OCI-LY7 (cell line): ENCODE data around the gene C10orf90. TPM values are rescaled to one million over a fixed set of nuclear protein-coding genes. Genes with fewer than 3 reads are reported as not detected.

ENCODE experiments used
- BruUV-seq: library from RNA; stranded (reverse); fragments of 400-500 nt; replicated peaks from 2 replicates; lab custom pipeline; 2021; lab: Mats Ljungman, UMichigan
- CTCF ChIA-PET: fragments of 300-600 bp; sonication (Branson Sonifier 250); formaldehyde crosslinking; loops from one replicate; lab custom pipeline; 2022; ENCODE audit warnings: antibody characterized with exemption; ENCODE audit not compliant: unreplicated experiment; lab: Charles Lee
- POLR2A ChIA-PET: fragments of 300-600 bp; sonication (Branson Sonifier 250); formaldehyde crosslinking; loops from one replicate; lab custom pipeline; 2022; ENCODE audit warnings: antibody characterized with exemption; lab: Charles Lee
- DNase-seq: peaks from one replicate; pipeline ENCODE4 v3.0.0-alpha.2; 2015; ENCODE audit warnings: low spot score
- H2AFZ ChIP-seq: fragments of 200-600 bp; sonication (generic), shearing (Covaris generic); 2 replicates; pipeline ENCODE4 v1.6.1; 2014; ENCODE audit warnings: mild to moderate bottlenecking, antibody characterized with exemption, low read length, moderate library complexity
- H3K27ac ChIP-seq: fragments of 200-600 bp; sonication (generic); 2 replicates; pipeline ENCODE4 v1.5.1; 2014; ENCODE audit warnings: mixed run types, low read depth, mild to moderate bottlenecking, moderate library complexity, low read length, inconsistent platforms; ENCODE audit not compliant: poor library complexity, severe bottlenecking
- H3K36me3 ChIP-seq: fragments of 200-600 bp; sonication (generic); 2 replicates; pipeline ENCODE4 v1.6.1; 2014; ENCODE audit warnings: mild to moderate bottlenecking, antibody characterized with exemption, low read length, moderate library complexity, mixed read lengths; ENCODE audit not compliant: insufficient read depth
- H3K4me1 ChIP-seq: fragments of 200-600 bp; sonication (generic); 2 replicates; pipeline ENCODE4 v1.5.1; 2014; ENCODE audit warnings: mild to moderate bottlenecking, low read length; ENCODE audit not compliant: insufficient read depth, poor library complexity, severe bottlenecking
- H3K4me2 ChIP-seq: fragments of 200-600 bp; sonication (generic); 2 replicates; pipeline ENCODE4 v1.6.1; 2014; ENCODE audit warnings: mild to moderate bottlenecking, low read length
- H3K4me3 ChIP-seq: fragments of 200-600 bp; sonication (generic); 2 replicates; pipeline ENCODE4 v1.5.1; 2014; ENCODE audit warnings: mild to moderate bottlenecking, low read depth, low read length; ENCODE audit not compliant: poor library complexity, severe bottlenecking
- H3K79me2 ChIP-seq: fragments of 200-600 bp; sonication (generic); 2 replicates; pipeline ENCODE4 v1.6.1; 2016; ENCODE audit warnings: low read depth, mild to moderate bottlenecking, low read length, moderate library complexity, mixed read lengths; ENCODE audit not compliant: insufficient read depth
- H3K9me2 ChIP-seq: fragments of 200-600 bp; sonication (generic); 2 replicates; pipeline ENCODE4 v1.6.1; 2016; ENCODE audit warnings: mild to moderate bottlenecking, low read length, mixed read lengths; ENCODE audit not compliant: insufficient read depth
- H3K9me3 ChIP-seq: fragments of 200-600 bp; sonication (generic); 2 replicates; pipeline ENCODE4 v1.6.1; 2014; ENCODE audit warnings: mild to moderate bottlenecking, mixed run types, low read length, mixed read lengths
- H4K20me1 ChIP-seq: fragments of 200-600 bp; sonication (generic); 2 replicates; pipeline ENCODE4 v1.6.1; 2014; ENCODE audit warnings: mild to moderate bottlenecking, antibody characterized with exemption, low read length, moderate library complexity, mixed read lengths; ENCODE audit not compliant: insufficient read depth
- EZH2phosphoT487 ChIP-seq: fragments of 200-600 bp; sonication (generic); IDR thresholded peaks from 2 replicates; pipeline ENCODE4 v1.6.1; 2018; ENCODE audit warnings: low read depth, borderline replicate concordance, mild to moderate bottlenecking, mixed run types, antibody characterized with exemption, low read length, moderate library complexity, mixed read lengths
- intact Hi-C: fragments of 100-400 bp; cut with micrococcal nuclease; formaldehyde crosslinking; loops from one replicate; pipeline ENCODE4 v1.10.0; 2022; ENCODE audit not compliant: unreplicated experiment
- total RNA-seq, 2 experiments: library from RNA; depleted of rRNA in 1 of 2; stranded (reverse); fragments of >200 nt in 1 of 2; shearing (Covaris generic) in 1 of 2; gene quantifications; 2 replicates each; pipeline ENCODE4 v1.2.3, GENCODE V29; 2014 to 2022
- TF ChIP-seq, protein P1 (sequence below): fragments of 200-600 bp; sonication (generic); conservative IDR thresholded peaks from 2 replicates; pipeline ENCODE4 v1.5.1; 2014; ENCODE audit warnings: mild to moderate bottlenecking, antibody characterized with exemption, low read length, moderate library complexity, mixed read lengths

The C10orf90 gene
- total RNA-seq, 2 experiments from 2014 or later = not detected

DNA sequence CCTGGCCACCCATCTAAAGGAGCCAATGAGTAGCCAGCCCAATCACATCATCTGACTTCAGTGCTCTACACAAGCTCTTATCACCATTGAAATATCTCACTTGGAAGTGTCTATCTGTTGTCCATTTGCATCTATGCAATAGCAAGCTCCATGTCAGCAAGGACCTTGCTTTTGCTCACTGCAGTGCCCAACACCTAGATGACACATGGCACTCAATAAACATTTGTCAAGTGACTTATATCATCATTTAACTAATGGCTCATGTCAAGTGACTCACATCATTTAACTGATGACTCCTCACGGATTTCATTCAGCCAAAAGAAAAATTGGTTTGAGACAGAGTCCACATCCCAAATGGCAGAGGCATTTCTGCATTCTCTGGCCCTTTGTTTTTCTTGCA lies 189.3 kb downstream of the C10orf90 start:
- H3K79me2 ChIP-seq = no peaks in the 10 kb centered on the region
- ChIA-PET POLR2A (no interaction called here), CTCF (no interaction called here)
- H3K9me3 ChIP-seq = no peaks in the 10 kb centered on the region
- no peak overlapping the region for H3K4me3 ChIP-seq
- intact Hi-C loops = no loop called here
- no peaks in the 10 kb centered on the region for H3K4me1 ChIP-seq
- BruUV-seq = no TSS peak
- H3K9me2 ChIP-seq = no peaks in the 10 kb centered on the region
- no peak for TF ChIP-seq EZH2phosphoT487
- TF ChIP-seq, protein P1, sequence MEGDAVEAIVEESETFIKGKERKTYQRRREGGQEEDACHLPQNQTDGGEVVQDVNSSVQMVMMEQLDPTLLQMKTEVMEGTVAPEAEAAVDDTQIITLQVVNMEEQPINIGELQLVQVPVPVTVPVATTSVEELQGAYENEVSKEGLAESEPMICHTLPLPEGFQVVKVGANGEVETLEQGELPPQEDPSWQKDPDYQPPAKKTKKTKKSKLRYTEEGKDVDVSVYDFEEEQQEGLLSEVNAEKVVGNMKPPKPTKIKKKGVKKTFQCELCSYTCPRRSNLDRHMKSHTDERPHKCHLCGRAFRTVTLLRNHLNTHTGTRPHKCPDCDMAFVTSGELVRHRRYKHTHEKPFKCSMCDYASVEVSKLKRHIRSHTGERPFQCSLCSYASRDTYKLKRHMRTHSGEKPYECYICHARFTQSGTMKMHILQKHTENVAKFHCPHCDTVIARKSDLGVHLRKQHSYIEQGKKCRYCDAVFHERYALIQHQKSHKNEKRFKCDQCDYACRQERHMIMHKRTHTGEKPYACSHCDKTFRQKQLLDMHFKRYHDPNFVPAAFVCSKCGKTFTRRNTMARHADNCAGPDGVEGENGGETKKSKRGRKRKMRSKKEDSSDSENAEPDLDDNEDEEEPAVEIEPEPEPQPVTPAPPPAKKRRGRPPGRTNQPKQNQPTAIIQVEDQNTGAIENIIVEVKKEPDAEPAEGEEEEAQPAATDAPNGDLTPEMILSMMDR = no peak
- no peak overlapping the region for H2AFZ ChIP-seq
- H3K36me3 ChIP-seq = no peaks in the 10 kb centered on the region
- no peak overlapping the region for H3K27ac ChIP-seq
- no peak overlapping the region for H3K4me2 ChIP-seq
- H4K20me1 ChIP-seq = no peaks in the 10 kb centered on the region
- no peak for DNase-seq

DNA sequence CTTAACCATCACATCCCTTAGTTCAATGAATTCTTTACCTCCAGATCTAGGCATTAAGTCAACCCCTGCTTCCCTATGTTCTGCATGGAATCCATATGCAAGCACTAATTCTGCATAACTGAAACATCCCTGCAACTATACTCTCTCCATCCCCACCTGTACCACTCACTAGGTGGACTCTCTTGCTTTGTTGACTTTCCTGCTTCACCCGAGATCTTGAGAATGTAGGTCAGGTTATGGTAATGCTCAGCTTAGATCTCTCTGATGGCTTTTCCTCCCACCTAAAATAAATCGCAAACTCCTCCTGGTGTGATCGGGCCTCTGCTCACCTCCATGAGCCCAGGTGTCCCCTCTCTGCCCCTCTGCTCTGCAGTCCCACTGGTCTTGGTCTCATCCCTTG lies 189.8 kb downstream of the C10orf90 start:
- BruUV-seq = no TSS peak

GRCh38 chr10:126479280-126479895 lies 191.1 kb downstream of the C10orf90 start:
- H3K9me3 ChIP-seq = no peaks in the 10 kb centered on the region
- H3K4me2 ChIP-seq = no peak overlapping the region
- no peak overlapping the region for H3K27ac ChIP-seq
- no peaks in the 10 kb centered on the region for H3K4me1 ChIP-seq
- no peaks in the 10 kb centered on the region for H3K9me2 ChIP-seq
- TF ChIP-seq EZH2phosphoT487 = no peak
- TF ChIP-seq, protein P1 = no peak
- POLR2A ChIA-PET = interaction anchor here (0.6 kb wide), 1 partner anchor 52 kb away, joined by 3 read pairs; no protein-coding TSS in a partner anchor
- intact Hi-C loops = no loop called here
- no peak overlapping the region for H3K4me3 ChIP-seq
- CTCF ChIA-PET = no interaction called here
- no TSS peak for BruUV-seq
- H2AFZ ChIP-seq = no peak overlapping the region
- no peaks in the 10 kb centered on the region for H3K79me2 ChIP-seq
- H4K20me1 ChIP-seq = no peaks in the 10 kb centered on the region
- no peak for DNase-seq
- no peaks in the 10 kb centered on the region for H3K36me3 ChIP-seq

More for the DNA sequence above, 189.8 kb downstream of the C10orf90 start:
- intact Hi-C loops = no loop called here
- H3K4me3 ChIP-seq = no peak overlapping the region
- H3K9me3 ChIP-seq = no peaks in the 10 kb centered on the region
- DNase-seq = no peak
- no peak overlapping the region for H3K4me2 ChIP-seq
- H3K27ac ChIP-seq = no peak overlapping the region
- H4K20me1 ChIP-seq = no peaks in the 10 kb centered on the region
- H3K36me3 ChIP-seq = no peaks in the 10 kb centered on the region
- H3K79me2 ChIP-seq = no peaks in the 10 kb centered on the region
- H3K9me2 ChIP-seq = no peaks in the 10 kb centered on the region
- TF ChIP-seq, protein P1 = no peak
- TF ChIP-seq EZH2phosphoT487 = no peak
- H3K4me1 ChIP-seq = no peaks in the 10 kb centered on the region
- ChIA-PET POLR2A (no interaction called here), CTCF (no interaction called here)
- no peak overlapping the region for H2AFZ ChIP-seq
